H9 (cell line): Measurements from ENCODE around the gene CCDC137. TPM values are rescaled to one million over a fixed set of nuclear protein-coding genes. Genes with fewer than 3 reads are reported as not detected.
"Not testable (repeated sequence)": the region's sequence is repeated elsewhere in the genome, so short reads cannot be mapped to it uniquely, and the experiment has no call there.

ENCODE experiments used
- DNase-seq: peaks from one replicate; pipeline ENCODE4 v3.0.0-alpha.2; 2017
- H2AFZ ChIP-seq: one replicate; pipeline ENCODE4 v1.6.1; 2013; ENCODE audit warnings: mild to moderate bottlenecking, low read length, control low read depth, moderate library complexity
- H2AK5ac ChIP-seq: 2 replicates; pipeline ENCODE4 v1.6.1; 2013; ENCODE audit warnings: low read length, control low read depth, mixed read lengths; ENCODE audit not compliant: insufficient read length
- H2BK120ac ChIP-seq: one replicate; pipeline ENCODE4 v1.6.1; 2013; ENCODE audit warnings: low read depth, mild to moderate bottlenecking, low read length, control low read depth, inconsistent platforms; ENCODE audit not compliant: poor library complexity, severe bottlenecking
- H2BK12ac ChIP-seq: 2 replicates; pipeline ENCODE4 v1.6.1; 2013; ENCODE audit warnings: low read length, control low read depth, mixed read lengths, low read depth; ENCODE audit not compliant: insufficient read length
- H2BK15ac ChIP-seq: 2 replicates; pipeline ENCODE4 v1.6.1; 2013; ENCODE audit warnings: low read depth, low read length, control low read depth
- H2BK20ac ChIP-seq: one replicate; pipeline ENCODE4 v1.6.1; 2013; ENCODE audit warnings: low read depth, mild to moderate bottlenecking, low read length, control low read depth, inconsistent platforms; ENCODE audit not compliant: poor library complexity, severe bottlenecking
- H2BK5ac ChIP-seq: 2 replicates; pipeline ENCODE4 v1.6.1; 2013; ENCODE audit warnings: low read length, control low read depth, mixed read lengths; ENCODE audit not compliant: insufficient read length
- H3K14ac ChIP-seq: 2 replicates; pipeline ENCODE4 v1.6.1; 2013; ENCODE audit warnings: low read length, control low read depth; ENCODE audit not compliant: insufficient read depth
- H3K18ac ChIP-seq: 2 replicates; pipeline ENCODE4 v1.6.1; 2013; ENCODE audit warnings: low read depth, mild to moderate bottlenecking, mixed read lengths, low read length, control low read depth; ENCODE audit not compliant: insufficient read length
- H3K23ac ChIP-seq: 2 replicates; pipeline ENCODE4 v1.6.1; 2013; ENCODE audit warnings: low read length, control low read depth, mixed read lengths, low read depth; ENCODE audit not compliant: insufficient read length
- H3K23me2 ChIP-seq: 2 replicates; pipeline ENCODE4 v1.6.1; 2013; ENCODE audit warnings: low read depth, mild to moderate bottlenecking, mixed read lengths, low read length, control low read depth; ENCODE audit not compliant: insufficient read length, poor library complexity, severe bottlenecking
- H3K27ac ChIP-seq: 2 replicates; pipeline ENCODE4 v1.5.1; 2013; ENCODE audit warnings: low read length, control low read depth, mixed read lengths, low read depth; ENCODE audit not compliant: insufficient read length
- H3K27me3 ChIP-seq: 2 replicates; pipeline ENCODE4 v1.6.1; 2013; ENCODE audit warnings: low read length, control low read depth, inconsistent platforms; ENCODE audit not compliant: insufficient read depth
- H3K4ac ChIP-seq: 2 replicates; pipeline ENCODE4 v1.6.1; 2013; ENCODE audit warnings: low read depth, mild to moderate bottlenecking, control low read depth, inconsistent platforms, low read length, moderate library complexity
- H3K4me1 ChIP-seq: 2 replicates; pipeline ENCODE4 v1.6.1; 2013; ENCODE audit warnings: low read length, control low read depth, inconsistent platforms; ENCODE audit not compliant: insufficient read depth
- H3K4me2 ChIP-seq: 2 replicates; pipeline ENCODE4 v1.6.1; 2013; ENCODE audit warnings: low read length, control low read depth, mixed read lengths; ENCODE audit not compliant: insufficient read length, insufficient read depth
- H3K56ac ChIP-seq: 2 replicates; pipeline ENCODE4 v1.6.1; 2013; ENCODE audit warnings: low read depth, mild to moderate bottlenecking, mixed read lengths, low read length, control low read depth; ENCODE audit not compliant: insufficient read length
- H3K79me1 ChIP-seq: 2 replicates; pipeline ENCODE4 v1.6.1; 2013; ENCODE audit warnings: low read depth, mild to moderate bottlenecking, moderate library complexity, low read length, control low read depth, inconsistent platforms; ENCODE audit not compliant: insufficient read depth, poor library complexity, severe bottlenecking
- H3K79me2 ChIP-seq: 2 replicates; pipeline ENCODE4 v1.6.1; 2013; ENCODE audit warnings: low read length, control low read depth, inconsistent platforms; ENCODE audit not compliant: insufficient read depth
- H3K9ac ChIP-seq: 2 replicates; pipeline ENCODE4 v1.6.1; 2013; ENCODE audit warnings: low read length, control low read depth, mixed read lengths; ENCODE audit not compliant: insufficient read length; ENCODE audit errors: extremely low read depth
- H3K9me3 ChIP-seq: one replicate; pipeline ENCODE4 v1.6.1; 2013; ENCODE audit warnings: low read depth, low read length, inconsistent platforms; ENCODE audit not compliant: control insufficient read depth
- H3T11ph ChIP-seq: one replicate; pipeline ENCODE4 v1.6.1; 2013; ENCODE audit warnings: mild to moderate bottlenecking, low read length, control low read depth, inconsistent platforms
- H4K20me1 ChIP-seq: one replicate; pipeline ENCODE4 v1.6.1; 2013; ENCODE audit not compliant: control insufficient read depth, insufficient read length, insufficient read depth
- H4K5ac ChIP-seq: 2 replicates; pipeline ENCODE4 v1.6.1; 2013; ENCODE audit warnings: low read depth, mild to moderate bottlenecking, mixed read lengths, low read length, control low read depth; ENCODE audit not compliant: insufficient read length
- H4K8ac ChIP-seq: replicated peaks from 2 replicates; pipeline ENCODE4 v1.6.1; 2013; ENCODE audit warnings: low read length, control low read depth, mixed read lengths, low read depth; ENCODE audit not compliant: insufficient read length
- H4K91ac ChIP-seq: 2 replicates; pipeline ENCODE4 v1.6.1; 2013; ENCODE audit warnings: low read depth, mild to moderate bottlenecking, moderate library complexity, mixed read lengths, low read length, control low read depth; ENCODE audit not compliant: insufficient read length
- H3K27ac Mint-ChIP-seq, 3 experiments: 2 replicates in 2 of 3; 3 replicates in 1 of 3; pipeline ENCODE4 v1.8.0; 2020 to 2021; ENCODE audit warnings: mixed read lengths in 3 of 3, mild to moderate bottlenecking in 1 of 3, moderate library complexity in 1 of 3
- H3K27me3 Mint-ChIP-seq: 2 replicates; pipeline ENCODE4 v1.8.0; 2021; ENCODE audit warnings: low read depth, mild to moderate bottlenecking, moderate library complexity, mixed read lengths
- H3K36me3 Mint-ChIP-seq, 3 experiments: 2 replicates in 2 of 3; 3 replicates in 1 of 3; pipeline ENCODE4 v1.8.0; 2020 to 2021; ENCODE audit warnings: low read depth in 3 of 3, mixed read lengths in 3 of 3; ENCODE audit not compliant: insufficient read depth in 1 of 3
- H3K4me1 Mint-ChIP-seq, 2 experiments: 2 replicates each; pipeline ENCODE4 v1.8.0; 2020; ENCODE audit warnings: mixed read lengths in 2 of 2
- H3K4me3 Mint-ChIP-seq, 2 experiments: 2 replicates in 1 of 2; 3 replicates in 1 of 2; pipeline ENCODE4 v1.8.0; 2020 to 2021; ENCODE audit warnings: mild to moderate bottlenecking in 2 of 2, mixed read lengths in 2 of 2, moderate library complexity in 1 of 2
- H3K9me3 Mint-ChIP-seq, 2 experiments: 2 replicates in 1 of 2; 3 replicates in 1 of 2; pipeline ENCODE4 v1.8.0; 2020; ENCODE audit warnings: mild to moderate bottlenecking in 2 of 2, mixed read lengths in 2 of 2, moderate library complexity in 1 of 2
- WGBS: extraction: QIAGEN DNeasy Blood & Tissue Kit; methylation state at CpG from one replicate; pipeline ENCODE4 v1.1.7; 2013; ENCODE audit warnings: missing lambda C conversion rate, low lambda C conversion rate, mixed read lengths; ENCODE audit not compliant: insufficient read length; ENCODE audit errors: extremely low coverage; 5-methylcytosine and 5-hydroxymethylcytosine counted together
- total RNA-seq: library from RNA; stranded (reverse); gene quantifications from 2 replicates; pipeline ENCODE4 v1.2.1, GENCODE V29; 2021
- TF ChIP-seq, protein P1 (sequence below): fragments of 200-600 bp; sonication (generic); conservative IDR thresholded peaks from 3 replicates; pipeline ENCODE4 v1.8.0; 2021; ENCODE audit warnings: antibody characterized with exemption, mild to moderate bottlenecking

The CCDC137 gene
- total RNA-seq, 1 experiment from 2014 or later, result 60.8 TPM

DNA sequence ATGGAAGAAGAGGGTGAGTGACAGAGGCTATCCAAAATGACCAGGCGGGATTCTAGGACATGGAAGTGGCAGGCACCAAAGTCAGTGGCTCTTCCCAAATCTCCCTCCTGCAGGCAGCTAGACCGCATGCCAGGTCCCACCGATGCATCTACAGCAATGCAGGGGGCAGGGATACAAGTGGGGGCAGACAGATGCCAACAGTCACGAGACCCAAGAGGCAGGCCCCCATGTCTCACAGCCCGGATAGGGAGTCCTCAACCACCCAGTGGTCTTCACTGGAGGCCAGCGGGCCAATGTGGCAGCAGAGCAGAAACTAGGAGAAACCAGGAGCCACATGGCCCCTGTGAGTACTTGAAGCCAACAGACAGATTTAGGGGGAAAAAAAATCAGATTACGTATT lies 49.7 kb upstream of the CCDC137 start:
- Histone ChIP-seq H3K79me2 (peaks cover 2% of the 10 kb centered on the region; the same call in 1 of the 2 replicates), H3K14ac (no peak overlapping the region)
- peaks cover 56 to 93% (median 89%) of the 10 kb centered on the region in 3 experiments for H3K36me3 Mint-ChIP-seq

DNA sequence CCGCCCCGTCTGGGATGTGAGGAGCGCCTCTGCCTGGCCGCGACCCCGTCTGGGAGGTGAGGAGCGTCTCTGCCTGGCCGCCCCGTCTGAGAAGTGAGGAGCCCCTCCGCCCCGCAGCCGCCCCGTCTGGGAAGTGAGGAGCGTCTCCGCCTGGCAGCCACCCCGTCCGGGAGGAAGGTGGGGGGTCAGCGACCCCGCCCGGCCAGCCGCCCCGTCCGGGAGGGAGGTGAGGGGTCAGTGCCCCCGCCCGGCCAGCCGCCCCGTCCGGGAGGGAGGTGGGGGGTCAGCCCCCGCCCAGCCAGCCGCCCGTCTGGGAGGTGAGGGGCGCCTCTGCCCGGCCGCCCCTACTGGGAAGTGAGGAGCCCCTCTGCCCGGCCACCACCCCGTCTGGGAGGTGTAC lies 48.2 kb upstream of the CCDC137 start:
- not testable (repeated sequence) for H3K23ac ChIP-seq, H3K4me3 Mint-ChIP-seq, H3K27me3 Mint-ChIP-seq, H4K91ac ChIP-seq, H3K4me1 ChIP-seq, H4K8ac ChIP-seq, H2BK5ac ChIP-seq, H2BK12ac ChIP-seq, H3K18ac ChIP-seq, H2AFZ ChIP-seq, H3K56ac ChIP-seq, H3K9ac ChIP-seq, H2BK20ac ChIP-seq, H2AK5ac ChIP-seq, H3K23me2 ChIP-seq, H3K9me3 Mint-ChIP-seq, H3K27ac ChIP-seq, H3K4me2 ChIP-seq, DNase-seq, H3K4ac ChIP-seq, H3K79me2 ChIP-seq, H3K14ac ChIP-seq, H3T11ph ChIP-seq, H4K20me1 ChIP-seq, H3K9me3 ChIP-seq, H3K4me1 Mint-ChIP-seq, H3K27me3 ChIP-seq, H4K5ac ChIP-seq, H2BK15ac ChIP-seq, H3K27ac Mint-ChIP-seq, H2BK120ac ChIP-seq
- H3K36me3 Mint-ChIP-seq, result peaks cover 56 to 90% (median 79%) of the 10 kb centered on the region in 3 experiments
- no CpG with 5 or more reads among the region's 36 CpGs for WGBS
- H3K79me1 ChIP-seq, result peaks cover 12% of the 10 kb centered on the region

More for the DNA sequence above, 49.7 kb upstream of the CCDC137 start:
- no peak overlapping the region for H3K27ac ChIP-seq
- no peak overlapping the region for H2BK5ac ChIP-seq
- Mint-ChIP-seq H3K27ac (no peak overlapping the region), H3K4me1 (no peaks in the 10 kb centered on the region), H3K27me3 (no peaks in the 10 kb centered on the region), H3K9me3 (peaks cover 8 to 9% of the 10 kb centered on the region in 2 experiments), H3K4me3 (no peak overlapping the region)
- no peak overlapping the region for H3K9ac ChIP-seq
- no peak overlapping the region for H2AFZ ChIP-seq
- no peak overlapping the region for H3K4ac ChIP-seq
- no peaks in the 10 kb centered on the region for H3K9me3 ChIP-seq
- H2BK12ac ChIP-seq, result no peak overlapping the region
- H2BK15ac ChIP-seq, result no peak overlapping the region
- no peak overlapping the region for H4K91ac ChIP-seq
- peaks cover 2% of the 10 kb centered on the region for H4K20me1 ChIP-seq
- TF ChIP-seq, protein P1, sequence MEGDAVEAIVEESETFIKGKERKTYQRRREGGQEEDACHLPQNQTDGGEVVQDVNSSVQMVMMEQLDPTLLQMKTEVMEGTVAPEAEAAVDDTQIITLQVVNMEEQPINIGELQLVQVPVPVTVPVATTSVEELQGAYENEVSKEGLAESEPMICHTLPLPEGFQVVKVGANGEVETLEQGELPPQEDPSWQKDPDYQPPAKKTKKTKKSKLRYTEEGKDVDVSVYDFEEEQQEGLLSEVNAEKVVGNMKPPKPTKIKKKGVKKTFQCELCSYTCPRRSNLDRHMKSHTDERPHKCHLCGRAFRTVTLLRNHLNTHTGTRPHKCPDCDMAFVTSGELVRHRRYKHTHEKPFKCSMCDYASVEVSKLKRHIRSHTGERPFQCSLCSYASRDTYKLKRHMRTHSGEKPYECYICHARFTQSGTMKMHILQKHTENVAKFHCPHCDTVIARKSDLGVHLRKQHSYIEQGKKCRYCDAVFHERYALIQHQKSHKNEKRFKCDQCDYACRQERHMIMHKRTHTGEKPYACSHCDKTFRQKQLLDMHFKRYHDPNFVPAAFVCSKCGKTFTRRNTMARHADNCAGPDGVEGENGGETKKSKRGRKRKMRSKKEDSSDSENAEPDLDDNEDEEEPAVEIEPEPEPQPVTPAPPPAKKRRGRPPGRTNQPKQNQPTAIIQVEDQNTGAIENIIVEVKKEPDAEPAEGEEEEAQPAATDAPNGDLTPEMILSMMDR, result no peak
- H2BK120ac ChIP-seq, result no peak overlapping the region
- no peak overlapping the region for H3K4me2 ChIP-seq
- H3K4me1 ChIP-seq, result no peaks in the 10 kb centered on the region
- no peak overlapping the region for H4K5ac ChIP-seq
- H3K56ac ChIP-seq, result no peak overlapping the region
- H3K23ac ChIP-seq, result no peak overlapping the region
- no peaks in the 10 kb centered on the region for H3K23me2 ChIP-seq
- DNase-seq, result no peak
- no peaks in the 10 kb centered on the region for H3K27me3 ChIP-seq
- WGBS, result no CpG with 5 or more reads among the region's 7 CpGs
- H3T11ph ChIP-seq, result no peak overlapping the region
- H2BK20ac ChIP-seq, result no peak overlapping the region
- H3K79me1 ChIP-seq, result peaks cover 8% of the 10 kb centered on the region
- no peak overlapping the region for H4K8ac ChIP-seq
- H2AK5ac ChIP-seq, result no peak overlapping the region
- H3K18ac ChIP-seq, result no peak overlapping the region
